Mucosa of rectum (tissue), 2 donors: ENCODE measurements around the gene SAA1.

Experiments
- H3K27ac ChIP-seq, 2 donors: one replicate each; pipeline ENCODE4 v1.7.0; 2013; ENCODE audit warnings: inconsistent platforms in 2 of 2, low read depth in 2 of 2, low read length in 2 of 2
- H3K27me3 ChIP-seq, 2 donors: one replicate each; pipeline ENCODE4 v1.7.0; 2013; ENCODE audit warnings: low read length in 2 of 2; ENCODE audit not compliant: control insufficient read depth in 2 of 2, insufficient read depth in 2 of 2
- H3K36me3 ChIP-seq, 2 donors: one replicate each; pipeline ENCODE4 v1.7.0; 2013; ENCODE audit warnings: low read length in 2 of 2; ENCODE audit not compliant: control insufficient read depth in 2 of 2, insufficient read depth in 2 of 2
- H3K4me1 ChIP-seq, 2 donors: one replicate each; pipeline ENCODE4 v1.7.0; 2013; ENCODE audit warnings: low read length in 2 of 2, mild to moderate bottlenecking in 1 of 2; ENCODE audit not compliant: control insufficient read depth in 2 of 2, insufficient read depth in 2 of 2
- H3K4me3 ChIP-seq, 2 donors: one replicate each; pipeline ENCODE4 v1.7.0; 2013; ENCODE audit warnings: low read length in 2 of 2
- H3K9ac ChIP-seq, 2 donors: one replicate each; pipeline ENCODE4 v1.7.0; 2013; ENCODE audit warnings: low read length in 2 of 2, low read depth in 1 of 2, mild to moderate bottlenecking in 1 of 2
- H3K9me3 ChIP-seq, 2 donors: one replicate each; pipeline ENCODE4 v1.7.0; 2013; ENCODE audit warnings: low read length in 2 of 2; ENCODE audit not compliant: control insufficient read depth in 2 of 2
- donor health status: healthy.
- donor health status: Normal muscosa, but diverticular disease.

SAA1 gene

GRCh38 chr11:18277565-18278271 is 11.7 kb downstream of the SAA1 start:
- Histone ChIP-seq H3K27me3 (no peaks in the 10 kb centered on the region), H3K36me3 (peaks cover 13 to 25% of the 10 kb centered on the region in 2 donors), H3K9me3 (no peaks in the 10 kb centered on the region), H3K9ac (no peak overlapping the region), H3K4me3 (no peak overlapping the region), H3K27ac (peak overlapping the region in 1 of 2 donors; percentile 23), H3K4me1 (no peaks in the 10 kb centered on the region)

GRCh38 chr11:18280438-18281045 is 14.5 kb downstream of the SAA1 start:
- Histone ChIP-seq H3K9me3 (no peaks in the 10 kb centered on the region), H3K4me3 (peak overlapping the region in 1 of 2 donors; percentile 31)

GRCh38 chr11:18282626-18283025 is 16.6 kb downstream of the SAA1 start:
- Histone ChIP-seq H3K4me3 (no peak overlapping the region), H3K27me3 (no peaks in the 10 kb centered on the region), H3K9ac (no peak overlapping the region), H3K4me1 (no peaks in the 10 kb centered on the region), H3K27ac (no peak overlapping the region), H3K9me3 (no peaks in the 10 kb centered on the region), H3K36me3 (peaks cover 38 to 55% of the 10 kb centered on the region in 2 donors)

More at GRCh38 chr11:18280438-18281045, 14.5 kb downstream of the SAA1 start:
- no peaks in the 10 kb centered on the region for H3K4me1 ChIP-seq
- no peak overlapping the region for H3K9ac ChIP-seq
- no peaks in the 10 kb centered on the region for H3K27me3 ChIP-seq
- peaks cover 19 to 41% of the 10 kb centered on the region in 2 donors for H3K36me3 ChIP-seq
- H3K27ac ChIP-seq: peak overlapping the region in 1 of 2 donors; percentile 38

GRCh38 chr11:18285841-18286240 is 19.8 kb downstream of the SAA1 start:
- Histone ChIP-seq H3K9me3 (no peaks in the 10 kb centered on the region), H3K27ac (no peak overlapping the region), H3K9ac (no peak overlapping the region), H3K27me3 (no peaks in the 10 kb centered on the region), H3K4me1 (no peaks in the 10 kb centered on the region), H3K4me3 (no peak overlapping the region), H3K36me3 (peaks cover 44 to 56% of the 10 kb centered on the region in 2 donors)

- H3K27ac ChIP-seq: no peak overlapping the region
- no peaks in the 10 kb centered on the region for H3K9me3 ChIP-seq
- no peaks in the 10 kb centered on the region for H3K4me1 ChIP-seq
- H3K36me3 ChIP-seq: peaks cover 49 to 55% of the 10 kb centered on the region in 2 donors
- H3K9ac ChIP-seq: no peak overlapping the region
- no peak overlapping the region for H3K4me3 ChIP-seq
- no peaks in the 10 kb centered on the region for H3K27me3 ChIP-seq
Measured at GRCh38 chr11:18288911-18289310, 22.8 kb downstream of the SAA1 start.

- Histone ChIP-seq H3K9me3 (no peaks in the 10 kb centered on the region), H3K27me3 (no peaks in the 10 kb centered on the region), H3K4me1 (no peaks in the 10 kb centered on the region), H3K9ac (no peak overlapping the region), H3K27ac (no peak overlapping the region), H3K36me3 (peaks cover 57 to 64% of the 10 kb centered on the region in 2 donors), H3K4me3 (no peak overlapping the region)
Measured at GRCh38 chr11:18294862-18295261, 28.8 kb downstream of the SAA1 start.

- Histone ChIP-seq H3K9ac (no peak overlapping the region), H3K27me3 (no peaks in the 10 kb centered on the region), H3K4me1 (no peaks in the 10 kb centered on the region), H3K36me3 (peaks cover 58 to 59% of the 10 kb centered on the region in 2 donors), H3K9me3 (no peaks in the 10 kb centered on the region), H3K27ac (no peak overlapping the region), H3K4me3 (no peak overlapping the region)
Measured at GRCh38 chr11:18295316-18295715, 29.3 kb downstream of the SAA1 start.

GRCh38 chr11:18299721-18300120 is 33.7 kb downstream of the SAA1 start:
- H3K36me3 ChIP-seq: peaks cover 41 to 45% of the 10 kb centered on the region in 2 donors

GRCh38 chr11:18304745-18305144 is 38.7 kb downstream of the SAA1 start:
- Histone ChIP-seq H3K27me3 (no peaks in the 10 kb centered on the region), H3K36me3 (peaks cover 21 to 34% of the 10 kb centered on the region in 2 donors), H3K9me3 (no peaks in the 10 kb centered on the region), H3K4me3 (no peak overlapping the region), H3K27ac (no peak overlapping the region), H3K4me1 (peaks cover 0 to 3% of the 10 kb centered on the region in 2 donors), H3K9ac (no peak overlapping the region)

More at GRCh38 chr11:18299721-18300120, 33.7 kb downstream of the SAA1 start:
- no peaks in the 10 kb centered on the region for H3K9me3 ChIP-seq
- H3K27ac ChIP-seq: no peak overlapping the region
- peaks cover 0 to 3% of the 10 kb centered on the region in 2 donors for H3K4me1 ChIP-seq
- H3K4me3 ChIP-seq: no peak overlapping the region
- no peak overlapping the region for H3K9ac ChIP-seq
- H3K27me3 ChIP-seq: no peaks in the 10 kb centered on the region

- H3K36me3 ChIP-seq: peaks cover 19 to 39% of the 10 kb centered on the region in 2 donors
- H3K27ac ChIP-seq: no peak overlapping the region
- peaks cover 0 to 3% of the 10 kb centered on the region in 2 donors for H3K4me1 ChIP-seq
- no peak overlapping the region for H3K9ac ChIP-seq
- no peaks in the 10 kb centered on the region for H3K9me3 ChIP-seq
- no peaks in the 10 kb centered on the region for H3K27me3 ChIP-seq
- H3K4me3 ChIP-seq: no peak overlapping the region
Measured at GRCh38 chr11:18307461-18308139, 41.5 kb downstream of the SAA1 start.
